ENCODE results near the gene HARBI1.

DNA sequence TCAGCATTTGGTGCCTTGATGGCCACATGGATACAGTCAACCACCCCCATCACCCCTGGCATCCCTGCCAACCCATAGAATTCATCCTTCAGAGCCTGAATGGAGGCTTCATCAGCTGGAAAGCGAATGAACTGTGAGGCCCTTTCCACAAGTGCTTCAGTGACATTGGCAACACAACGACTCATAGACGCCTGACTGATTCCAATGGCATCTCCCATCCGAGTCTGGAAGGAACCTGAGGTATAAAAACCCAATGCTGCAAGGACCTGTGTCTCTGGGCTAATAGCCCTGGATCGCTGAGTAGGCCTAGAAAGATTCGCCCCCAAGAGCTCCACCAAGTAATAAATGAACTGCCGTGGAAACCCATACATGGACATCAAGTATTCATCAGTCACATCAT, 1.3 kb downstream of the HARBI1 start:
- TF ChIP-seq, protein P1, sequence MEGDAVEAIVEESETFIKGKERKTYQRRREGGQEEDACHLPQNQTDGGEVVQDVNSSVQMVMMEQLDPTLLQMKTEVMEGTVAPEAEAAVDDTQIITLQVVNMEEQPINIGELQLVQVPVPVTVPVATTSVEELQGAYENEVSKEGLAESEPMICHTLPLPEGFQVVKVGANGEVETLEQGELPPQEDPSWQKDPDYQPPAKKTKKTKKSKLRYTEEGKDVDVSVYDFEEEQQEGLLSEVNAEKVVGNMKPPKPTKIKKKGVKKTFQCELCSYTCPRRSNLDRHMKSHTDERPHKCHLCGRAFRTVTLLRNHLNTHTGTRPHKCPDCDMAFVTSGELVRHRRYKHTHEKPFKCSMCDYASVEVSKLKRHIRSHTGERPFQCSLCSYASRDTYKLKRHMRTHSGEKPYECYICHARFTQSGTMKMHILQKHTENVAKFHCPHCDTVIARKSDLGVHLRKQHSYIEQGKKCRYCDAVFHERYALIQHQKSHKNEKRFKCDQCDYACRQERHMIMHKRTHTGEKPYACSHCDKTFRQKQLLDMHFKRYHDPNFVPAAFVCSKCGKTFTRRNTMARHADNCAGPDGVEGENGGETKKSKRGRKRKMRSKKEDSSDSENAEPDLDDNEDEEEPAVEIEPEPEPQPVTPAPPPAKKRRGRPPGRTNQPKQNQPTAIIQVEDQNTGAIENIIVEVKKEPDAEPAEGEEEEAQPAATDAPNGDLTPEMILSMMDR (IDR thresholded peaks at IDR 0.05; ENCODE audit: low read depth, low read length, poor library complexity, severe bottlenecking): no peak
- no peak for TF ChIP-seq EZH2phosphoT487 (IDR thresholded peaks at IDR 0.05; ENCODE audit: borderline replicate concordance, low read length)

All from DOHH2 (cell line).